Type B pancreatic cell (in vitro differentiated cells): ENCODE results near the gene RPS10. TPM values are rescaled to one million over a fixed set of nuclear protein-coding genes. Genes with fewer than 3 reads are reported as not detected.

Source experiments
- DNase-seq: peaks from one replicate; pipeline ENCODE4 v3.0.0; 2021; ENCODE audit warnings: mixed read lengths; ENCODE audit not compliant: unreplicated experiment; ENCODE audit errors: extremely low spot score
- H3K27ac Mint-ChIP-seq: 2 replicates; pipeline ENCODE4 v1.8.0; 2021; ENCODE audit warnings: mild to moderate bottlenecking, mixed read lengths
- H3K27me3 Mint-ChIP-seq: 2 replicates; pipeline ENCODE4 v1.8.0; 2021; ENCODE audit warnings: mixed read lengths
- H3K36me3 Mint-ChIP-seq: 2 replicates; pipeline ENCODE4 v1.8.0; 2021; ENCODE audit warnings: mixed read lengths
- H3K4me1 Mint-ChIP-seq: one replicate; pipeline ENCODE4 v1.8.0; 2021; ENCODE audit warnings: mixed read lengths; ENCODE audit not compliant: unreplicated experiment
- H3K4me3 Mint-ChIP-seq: 2 replicates; pipeline ENCODE4 v1.8.0; 2021; ENCODE audit warnings: mild to moderate bottlenecking, mixed read lengths
- H3K9me3 Mint-ChIP-seq: 2 replicates; pipeline ENCODE4 v1.8.0; 2021; ENCODE audit warnings: mixed read lengths
- total RNA-seq: library from RNA; stranded (reverse); gene quantifications from 2 replicates; pipeline ENCODE4 v1.2.1, GENCODE V29; 2021; ENCODE audit warnings: low replicate concordance
- TF ChIP-seq, protein P1 (sequence below): fragments of 200-600 bp; sonication (generic); conservative IDR thresholded peaks from 2 replicates; pipeline ENCODE4 v1.5.0; 2021; ENCODE audit warnings: antibody characterized with exemption, mild to moderate bottlenecking

The RPS10 gene
- total RNA-seq, 1 donor from 2014 or later, result 1,590 TPM

DNA sequence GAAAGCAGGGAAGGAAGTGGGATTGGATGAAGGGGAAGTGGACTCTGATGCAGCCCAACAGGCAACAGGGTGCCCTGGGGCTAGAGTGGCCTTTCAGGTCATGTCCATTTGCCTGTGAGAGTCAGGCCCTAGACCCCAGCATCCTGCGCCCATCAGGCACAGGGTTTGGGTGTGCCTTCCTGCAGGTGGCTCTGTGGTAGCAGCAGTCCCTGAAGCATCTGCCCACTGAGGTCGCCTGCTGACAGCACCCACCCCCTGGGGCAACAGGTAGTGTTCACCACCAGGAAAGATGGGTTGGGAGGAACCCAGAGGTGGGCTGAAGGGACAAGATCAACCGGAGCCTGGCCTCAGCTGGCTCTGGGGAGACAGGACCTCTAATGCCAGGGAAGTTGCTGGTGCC, 43.6 kb upstream of the RPS10 start:
- no peak for DNase-seq
- no peak overlapping the region for H3K4me3 Mint-ChIP-seq
- peaks cover 5% of the 10 kb centered on the region for H3K9me3 Mint-ChIP-seq
- H3K36me3 Mint-ChIP-seq, result no peaks in the 10 kb centered on the region
- peaks cover 4% of the 10 kb centered on the region for H3K4me1 Mint-ChIP-seq
- TF ChIP-seq, protein P1, sequence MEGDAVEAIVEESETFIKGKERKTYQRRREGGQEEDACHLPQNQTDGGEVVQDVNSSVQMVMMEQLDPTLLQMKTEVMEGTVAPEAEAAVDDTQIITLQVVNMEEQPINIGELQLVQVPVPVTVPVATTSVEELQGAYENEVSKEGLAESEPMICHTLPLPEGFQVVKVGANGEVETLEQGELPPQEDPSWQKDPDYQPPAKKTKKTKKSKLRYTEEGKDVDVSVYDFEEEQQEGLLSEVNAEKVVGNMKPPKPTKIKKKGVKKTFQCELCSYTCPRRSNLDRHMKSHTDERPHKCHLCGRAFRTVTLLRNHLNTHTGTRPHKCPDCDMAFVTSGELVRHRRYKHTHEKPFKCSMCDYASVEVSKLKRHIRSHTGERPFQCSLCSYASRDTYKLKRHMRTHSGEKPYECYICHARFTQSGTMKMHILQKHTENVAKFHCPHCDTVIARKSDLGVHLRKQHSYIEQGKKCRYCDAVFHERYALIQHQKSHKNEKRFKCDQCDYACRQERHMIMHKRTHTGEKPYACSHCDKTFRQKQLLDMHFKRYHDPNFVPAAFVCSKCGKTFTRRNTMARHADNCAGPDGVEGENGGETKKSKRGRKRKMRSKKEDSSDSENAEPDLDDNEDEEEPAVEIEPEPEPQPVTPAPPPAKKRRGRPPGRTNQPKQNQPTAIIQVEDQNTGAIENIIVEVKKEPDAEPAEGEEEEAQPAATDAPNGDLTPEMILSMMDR, result no peak
- H3K27ac Mint-ChIP-seq, result no peak overlapping the region
- peaks cover 14% of the 10 kb centered on the region for H3K27me3 Mint-ChIP-seq

DNA sequence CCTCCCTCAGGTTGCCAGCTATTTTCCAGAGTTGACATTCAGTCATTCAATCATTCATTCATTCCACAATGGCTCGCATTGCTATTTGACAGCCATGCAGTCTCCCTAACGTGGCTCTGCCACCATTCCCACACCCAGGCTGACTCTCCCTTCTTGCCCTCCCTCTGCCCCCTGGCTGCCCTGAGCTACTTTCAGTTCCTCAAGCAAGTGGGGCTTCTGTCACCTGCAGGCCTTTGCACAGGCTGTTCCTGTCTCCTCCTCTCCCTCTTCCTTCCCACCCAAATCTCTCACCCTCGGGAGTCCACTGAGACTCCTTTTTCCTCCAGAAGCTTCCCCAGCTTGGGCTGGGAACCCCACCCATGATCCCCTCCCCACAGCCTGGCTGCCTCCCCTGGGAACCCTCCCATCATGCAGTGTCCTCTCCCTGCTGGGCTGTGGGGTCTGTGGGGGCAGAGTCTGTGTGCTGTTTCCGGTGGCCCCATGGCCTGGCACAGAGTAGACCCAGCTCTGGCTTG, 42.6 kb upstream of the RPS10 start:
- no peak for DNase-seq
- no peaks in the 10 kb centered on the region for H3K36me3 Mint-ChIP-seq
- TF ChIP-seq, protein P1, result no peak
- H3K4me1 Mint-ChIP-seq, result peaks cover 4% of the 10 kb centered on the region
- peaks cover 14% of the 10 kb centered on the region for H3K27me3 Mint-ChIP-seq
- H3K27ac Mint-ChIP-seq, result no peak overlapping the region
- H3K4me3 Mint-ChIP-seq, result no peak overlapping the region
- H3K9me3 Mint-ChIP-seq, result no peaks in the 10 kb centered on the region

DNA sequence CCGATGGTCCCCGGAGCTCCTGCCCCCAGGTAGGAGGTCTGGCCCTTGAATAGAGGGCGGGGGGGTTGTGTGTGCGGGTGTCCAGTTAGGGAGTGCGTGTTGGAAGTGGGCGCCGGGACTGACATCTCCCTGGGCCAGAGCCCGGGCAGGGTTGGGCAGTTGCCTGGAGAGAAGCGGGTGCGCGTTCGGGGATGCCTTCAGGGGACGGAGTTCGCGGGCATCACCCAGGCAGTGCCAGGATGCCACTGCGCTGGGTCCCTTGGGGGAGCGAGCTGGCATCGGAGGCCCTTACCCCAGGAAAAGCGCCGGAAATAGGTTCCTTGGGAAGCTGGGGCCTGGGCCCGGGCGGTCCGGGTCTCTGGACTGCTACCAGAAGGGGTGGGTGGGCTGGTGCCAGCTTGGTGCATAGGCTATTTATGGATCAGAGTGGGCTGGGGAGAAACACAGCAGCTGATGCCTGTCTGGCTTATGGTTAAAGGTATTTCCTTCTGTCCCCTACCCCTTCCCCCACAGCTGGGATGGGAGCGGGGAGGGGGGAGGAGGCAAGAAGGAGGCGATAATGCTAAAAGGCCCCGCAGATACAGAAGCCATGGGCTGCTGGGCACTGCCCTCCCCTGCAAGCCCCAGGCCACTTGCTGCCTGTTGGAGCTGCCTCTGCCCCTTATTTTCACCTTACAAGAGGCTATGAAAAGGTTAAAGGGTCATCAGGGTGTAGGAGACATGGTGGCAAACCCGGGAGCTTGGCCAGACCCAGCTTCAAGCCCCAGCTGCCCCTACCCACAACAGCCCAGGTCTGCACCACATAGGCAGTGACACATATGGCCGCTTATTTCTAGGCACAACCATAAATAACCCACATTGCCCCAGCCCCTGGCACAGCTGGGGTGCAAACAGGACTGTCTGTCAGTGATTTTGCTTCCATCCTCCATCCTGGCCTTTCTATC, 40.6 kb upstream of the RPS10 start:
- Mint-ChIP-seq H3K27me3 (peaks cover 14% of the 10 kb centered on the region), H3K27ac (peak overlapping the region; percentile 17), H3K4me3 (peak overlapping the region; percentile 83), H3K4me1 (peaks cover 13% of the 10 kb centered on the region), H3K9me3 (no peaks in the 10 kb centered on the region), H3K36me3 (no peaks in the 10 kb centered on the region)
- TF ChIP-seq, protein P1, result no peak
- no peak for DNase-seq

DNA sequence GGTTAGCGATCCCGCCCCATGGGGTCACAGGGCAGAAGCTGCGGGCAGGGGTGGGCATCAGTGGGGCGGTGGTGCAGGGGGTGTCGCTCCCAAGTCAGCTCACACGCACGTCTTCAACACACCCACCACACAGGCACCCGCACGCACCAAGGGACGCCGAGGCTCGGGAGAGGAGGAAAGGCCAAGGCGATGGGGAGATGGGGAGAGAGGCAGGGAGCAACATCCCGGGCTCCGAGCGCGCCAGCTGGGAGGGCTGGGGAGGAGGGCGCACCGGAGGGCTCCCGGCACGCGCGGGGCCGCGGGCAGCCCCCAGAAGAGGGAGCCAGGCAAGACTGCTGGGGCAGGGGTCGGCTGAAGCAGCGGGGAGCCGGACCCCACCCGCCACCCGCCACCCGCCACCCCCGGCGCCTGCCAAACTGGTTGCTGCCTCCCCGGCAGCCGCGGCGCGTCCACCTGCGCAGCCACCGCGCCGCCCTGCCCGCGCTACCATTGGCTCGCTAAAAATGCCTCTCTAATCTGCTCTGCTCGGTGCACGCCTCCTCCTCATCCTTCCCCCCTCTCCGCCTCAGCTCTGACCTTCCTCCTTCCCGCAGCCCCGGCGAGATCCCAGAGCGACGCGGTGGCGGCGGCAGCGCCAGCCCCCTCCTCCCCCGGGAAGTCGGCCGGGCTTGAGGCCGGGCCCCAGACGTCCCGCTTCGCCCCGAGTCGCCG, 39.8 kb upstream of the RPS10 start, which contains the start of gene PACSIN1:
PACSIN1 (plus strand) TSS at position 546 of the 711 bp plus-strand sequence. CDS start 60,230 bp downstream, outside the sequence.
- Mint-ChIP-seq H3K4me1 (peaks cover 13% of the 10 kb centered on the region), H3K4me3 (peak within 1 kb of the TSS; percentile 83), H3K36me3 (no peaks in the 10 kb centered on the region), H3K27ac (peak within 1 kb of the TSS; percentile 65), H3K9me3 (no peaks in the 10 kb centered on the region), H3K27me3 (peaks cover 14% of the 10 kb centered on the region)
- DNase-seq, result no peak
- TF ChIP-seq, protein P1, result no peak

DNA sequence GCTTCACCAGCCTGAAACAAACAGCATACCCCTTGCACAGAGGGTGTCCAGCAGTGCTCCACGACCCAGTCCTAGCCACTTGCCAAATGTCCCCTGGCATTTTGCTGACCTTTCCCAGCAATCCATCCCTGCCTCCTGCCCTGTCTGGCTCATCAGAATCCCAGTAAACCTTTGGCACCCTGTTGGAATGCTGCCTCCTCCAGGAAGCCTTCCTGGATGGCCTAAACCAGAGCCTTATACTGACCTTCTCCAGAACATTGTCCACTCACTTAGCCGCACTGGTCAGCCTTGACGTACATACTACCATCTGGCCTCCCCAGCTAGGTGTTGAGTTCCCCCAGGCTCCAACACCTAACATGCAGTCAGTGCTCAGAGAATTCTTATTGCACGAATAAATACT, 38.0 kb upstream of the RPS10 start:
- Mint-ChIP-seq H3K36me3 (no peaks in the 10 kb centered on the region), H3K4me3 (peak overlapping the region; percentile 65), H3K27me3 (peaks cover 14% of the 10 kb centered on the region), H3K9me3 (no peaks in the 10 kb centered on the region), H3K4me1 (peaks cover 13% of the 10 kb centered on the region), H3K27ac (no peak overlapping the region)
- DNase-seq, result no peak
- TF ChIP-seq, protein P1, result no peak
